Raji (cell line): ENCODE measurements around the gene VIL1.

Source experiments
- POLR2A ChIP-seq: IDR thresholded peaks from 2 replicates; pipeline ENCODE4 v1.6.1; 2011; ENCODE audit warnings: low read depth, low read length, control low read depth; ENCODE audit not compliant: insufficient read depth

VIL1 gene

DNA sequence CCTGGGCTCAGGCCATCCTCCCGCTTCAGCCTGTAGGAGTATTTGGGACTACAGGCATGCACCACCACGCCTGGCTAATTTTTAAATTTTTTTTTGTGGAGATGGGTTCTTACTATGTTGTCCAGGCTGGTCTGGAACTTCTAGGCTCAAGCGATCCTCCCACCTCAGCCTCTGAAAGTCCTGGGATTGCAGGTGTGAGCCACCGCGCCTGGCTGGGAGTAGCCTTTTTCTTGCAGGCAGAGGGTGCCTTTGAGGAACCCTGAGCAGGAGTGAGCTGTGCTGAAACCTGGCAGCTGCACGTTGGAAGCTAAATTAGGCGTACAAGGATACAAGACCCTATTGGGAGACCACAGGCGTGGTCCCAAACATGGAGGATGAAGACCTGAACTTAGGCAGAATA, 11.2 kb upstream of the VIL1 start:
- no peak for TF ChIP-seq POLR2A

DNA sequence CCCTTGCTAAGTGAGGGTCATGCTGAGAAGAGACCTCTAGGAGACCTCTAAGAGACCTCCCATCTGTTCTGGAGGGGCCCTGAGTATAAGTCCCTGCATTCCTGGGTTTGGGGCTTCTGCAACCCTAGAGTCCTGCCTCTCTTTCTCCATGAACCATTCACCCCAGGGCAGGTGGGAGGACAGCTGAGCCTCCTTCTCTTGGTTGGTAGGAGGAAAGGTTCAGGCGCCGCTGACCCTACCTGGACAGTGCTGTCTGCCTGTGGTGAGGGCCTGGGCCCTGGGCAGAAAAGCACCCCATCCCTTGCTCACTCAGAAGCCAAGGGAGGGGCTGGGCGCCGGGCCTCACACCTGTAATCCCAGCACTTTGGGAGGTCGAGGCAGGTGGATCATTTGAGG, 604 bp upstream of the VIL1 start:
- no peak for TF ChIP-seq POLR2A

DNA sequence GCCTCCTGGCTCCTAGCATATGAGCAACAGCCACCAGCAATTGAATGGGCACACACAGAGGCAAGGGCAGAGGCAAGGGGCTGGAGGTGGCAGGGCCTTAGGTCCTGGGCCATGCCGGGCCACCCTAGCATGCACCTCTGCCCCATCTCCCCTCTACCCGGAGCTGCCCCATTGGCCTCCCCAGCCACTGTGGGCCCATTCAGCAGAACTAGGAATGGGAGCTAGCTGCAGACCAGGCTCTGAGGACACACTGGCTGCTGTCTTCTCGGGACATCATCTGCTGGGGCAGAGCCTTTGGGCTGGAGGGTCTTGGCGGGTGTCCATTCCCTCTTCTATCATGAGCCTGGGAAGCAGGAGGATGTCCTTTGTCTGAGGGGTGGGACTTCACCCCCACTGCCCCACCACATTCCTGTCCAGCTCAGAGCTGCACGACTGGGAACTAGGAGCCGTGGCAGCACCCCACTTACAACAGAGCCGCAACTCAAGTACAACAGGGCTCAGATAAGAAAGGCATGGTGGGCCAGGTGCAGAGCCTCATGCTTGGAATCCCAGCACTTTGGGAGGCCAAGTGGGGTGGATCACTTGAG, 800 bp downstream of the VIL1 start:
- TF ChIP-seq POLR2A = no peak

DNA sequence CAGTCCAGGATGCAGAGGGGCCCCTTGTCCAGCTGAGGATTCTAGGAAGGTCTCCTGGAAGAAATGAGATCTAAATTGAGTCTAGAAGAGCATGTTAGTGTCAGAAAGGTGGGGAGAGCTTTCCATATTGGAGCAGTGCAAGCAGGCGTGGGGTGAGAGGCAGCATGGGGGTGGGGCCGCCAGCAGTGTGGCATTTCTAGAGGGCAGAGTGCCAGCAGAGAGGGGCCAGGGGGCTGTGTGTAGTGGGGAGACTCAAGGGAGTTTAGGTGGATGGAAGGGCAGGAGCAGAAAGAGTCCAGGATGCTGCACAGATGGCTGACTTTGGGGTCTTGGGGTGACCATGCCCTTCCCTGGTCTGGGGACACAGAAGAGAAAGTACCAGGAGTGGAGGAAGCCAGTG, 2.1 kb downstream of the VIL1 start:
- TF ChIP-seq POLR2A = no peak

DNA sequence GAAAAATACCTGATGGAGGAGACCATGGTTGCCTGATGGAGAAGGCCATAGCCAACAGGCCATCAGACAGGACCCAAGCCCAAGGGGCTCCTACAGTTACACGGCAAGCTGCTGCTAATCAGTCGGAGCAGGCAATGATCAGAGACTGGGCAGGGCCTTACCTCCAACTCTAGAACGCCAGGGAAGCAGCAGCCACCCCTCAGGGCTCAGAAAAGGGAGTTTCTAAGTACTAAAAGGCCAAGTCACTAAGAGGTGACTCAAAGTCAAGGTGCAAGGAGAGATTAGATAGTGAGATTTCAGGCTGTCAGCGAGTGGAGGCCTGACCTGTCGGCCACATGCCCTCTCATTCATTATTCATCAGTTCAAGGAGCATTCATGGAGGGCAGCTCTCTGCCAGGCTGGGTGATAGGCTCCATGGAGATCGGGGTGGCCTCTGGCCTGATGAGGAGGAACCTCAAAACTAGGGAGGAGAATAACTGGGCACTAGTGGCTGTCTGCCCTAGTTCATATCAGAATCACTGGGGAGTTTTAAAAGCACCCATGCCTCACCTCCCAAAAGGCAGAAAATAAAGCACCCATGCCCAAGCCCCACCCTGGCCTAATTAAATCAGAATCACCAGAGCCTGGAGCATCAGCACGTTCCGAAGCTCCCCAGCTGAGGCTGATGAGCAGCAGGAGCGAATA, 3.6 kb downstream of the VIL1 start:
- no peak for TF ChIP-seq POLR2A

DNA sequence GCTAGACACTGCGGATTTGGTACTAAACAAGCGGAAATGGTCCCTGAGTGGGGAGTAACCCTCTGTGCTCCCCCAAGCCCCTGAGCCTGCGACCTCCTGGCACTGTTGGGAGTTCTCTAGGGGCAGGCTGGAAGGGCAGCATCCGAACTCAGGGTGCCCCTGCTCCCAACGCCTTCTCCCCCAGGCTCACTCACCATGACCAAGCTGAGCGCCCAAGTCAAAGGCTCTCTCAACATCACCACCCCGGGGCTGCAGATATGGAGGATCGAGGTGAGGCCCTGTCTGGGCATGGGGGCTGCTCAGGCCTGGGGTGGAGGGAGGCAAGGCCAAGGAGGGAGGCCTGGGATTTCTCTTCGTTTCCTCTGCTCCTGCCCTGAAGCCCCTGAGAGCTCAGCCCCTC, 4.7 kb downstream of the VIL1 start:
- TF ChIP-seq POLR2A = no peak

DNA sequence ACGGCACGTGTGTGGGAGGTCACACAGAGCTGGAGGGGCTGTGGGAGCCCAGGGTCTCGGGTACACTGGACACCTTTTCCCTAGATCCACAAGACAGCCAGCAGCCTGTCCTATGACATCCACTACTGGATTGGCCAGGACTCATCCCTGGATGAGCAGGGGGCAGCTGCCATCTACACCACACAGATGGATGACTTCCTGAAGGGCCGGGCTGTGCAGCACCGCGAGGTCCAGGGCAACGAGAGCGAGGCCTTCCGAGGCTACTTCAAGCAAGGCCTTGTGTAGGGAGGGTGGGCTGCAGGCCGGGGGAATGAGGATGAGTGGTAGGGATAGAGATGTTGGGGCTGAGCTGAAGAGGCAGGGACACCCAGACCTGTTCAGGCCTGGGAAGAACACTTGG, 6.6 kb downstream of the VIL1 start:
- TF ChIP-seq POLR2A = no peak

DNA sequence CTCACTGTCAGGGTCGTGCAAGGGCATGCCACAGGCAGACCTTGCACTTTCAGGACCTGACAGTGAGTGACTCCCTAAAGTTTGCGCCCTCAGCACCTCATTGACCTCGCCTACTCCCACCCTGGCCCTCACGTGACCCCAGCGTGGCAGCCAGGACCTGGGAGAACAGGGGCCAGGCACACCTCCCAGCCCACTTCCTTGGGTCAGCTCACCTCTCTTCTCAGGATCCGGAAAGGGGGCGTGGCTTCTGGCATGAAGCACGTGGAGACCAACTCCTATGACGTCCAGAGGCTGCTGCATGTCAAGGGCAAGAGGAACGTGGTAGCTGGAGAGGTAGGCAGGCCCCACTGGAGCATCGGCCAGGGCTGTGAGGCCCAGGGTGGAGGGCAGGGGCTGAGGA, 8.8 kb downstream of the VIL1 start:
- no peak for TF ChIP-seq POLR2A

DNA sequence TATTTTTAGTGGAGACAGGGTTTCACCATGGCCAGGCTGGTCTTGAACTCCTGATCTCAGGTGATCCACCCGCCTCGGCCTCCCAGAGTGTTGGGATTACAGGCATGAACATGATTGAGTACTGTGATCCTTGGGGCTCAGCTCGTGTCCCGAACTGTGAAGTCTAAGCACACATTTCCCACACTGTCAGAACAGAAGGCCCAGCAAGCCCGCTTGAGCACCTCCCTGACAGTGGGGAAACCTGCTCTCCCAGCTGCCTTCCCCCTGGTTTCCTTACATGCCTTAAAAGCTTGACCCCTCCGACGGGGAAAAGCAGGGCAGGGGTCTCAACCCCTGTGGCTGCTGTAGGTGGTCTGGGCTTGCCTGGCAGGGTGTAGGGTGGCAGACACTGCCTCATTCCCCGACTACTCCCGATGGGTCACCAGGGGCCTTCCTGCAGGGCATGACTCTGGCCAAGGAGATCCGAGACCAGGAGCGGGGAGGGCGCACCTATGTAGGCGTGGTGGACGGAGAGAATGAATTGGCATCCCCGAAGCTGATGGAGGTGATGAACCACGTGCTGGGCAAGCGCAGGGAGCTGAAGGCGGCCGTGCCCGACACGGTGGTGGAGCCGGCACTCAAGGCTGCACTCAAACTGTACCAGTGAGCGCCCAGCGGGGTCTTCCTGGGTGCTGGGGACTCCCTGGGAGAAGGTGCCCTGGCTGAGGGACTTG, 10.1 kb downstream of the VIL1 start:
- no peak for TF ChIP-seq POLR2A

DNA sequence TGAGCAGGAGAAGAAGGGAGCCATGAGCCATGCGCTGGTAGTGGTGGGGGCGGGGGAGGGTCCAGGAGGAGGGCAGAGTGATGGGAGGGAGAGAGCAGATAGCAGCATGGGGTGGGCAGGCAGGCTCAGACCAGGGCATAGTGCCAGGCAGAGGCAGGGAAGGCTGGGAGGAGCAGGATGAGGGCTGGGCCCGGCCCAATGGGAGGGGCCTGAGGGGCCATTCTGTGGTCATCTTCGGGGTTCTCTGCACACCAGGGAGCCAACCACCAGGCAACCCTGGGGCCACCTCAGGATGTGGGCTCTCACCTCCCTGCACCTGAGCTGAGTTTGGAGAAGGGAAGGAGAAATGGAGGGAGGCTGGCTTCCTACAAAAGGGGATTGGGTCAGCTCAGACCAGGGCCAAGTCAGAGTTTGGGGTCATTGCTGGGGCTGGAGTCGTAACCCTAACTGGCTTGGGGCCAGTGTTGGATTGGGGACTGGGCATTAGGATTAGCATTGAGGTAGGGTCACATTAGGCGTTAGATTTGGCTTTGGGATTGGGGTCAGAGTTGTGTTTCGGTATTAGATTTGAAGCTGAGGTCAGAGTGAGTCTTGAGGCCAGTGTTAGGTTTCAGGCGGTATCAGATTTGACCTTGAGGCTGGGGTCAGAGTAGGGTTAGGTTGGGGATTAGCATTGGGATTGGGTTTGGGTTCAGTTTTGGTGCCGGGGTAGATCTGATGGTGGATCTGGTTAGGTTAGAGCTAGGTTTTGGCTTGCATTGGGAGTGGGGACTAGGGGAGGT, 11.2 kb downstream of the VIL1 start:
- TF ChIP-seq POLR2A = no peak

DNA sequence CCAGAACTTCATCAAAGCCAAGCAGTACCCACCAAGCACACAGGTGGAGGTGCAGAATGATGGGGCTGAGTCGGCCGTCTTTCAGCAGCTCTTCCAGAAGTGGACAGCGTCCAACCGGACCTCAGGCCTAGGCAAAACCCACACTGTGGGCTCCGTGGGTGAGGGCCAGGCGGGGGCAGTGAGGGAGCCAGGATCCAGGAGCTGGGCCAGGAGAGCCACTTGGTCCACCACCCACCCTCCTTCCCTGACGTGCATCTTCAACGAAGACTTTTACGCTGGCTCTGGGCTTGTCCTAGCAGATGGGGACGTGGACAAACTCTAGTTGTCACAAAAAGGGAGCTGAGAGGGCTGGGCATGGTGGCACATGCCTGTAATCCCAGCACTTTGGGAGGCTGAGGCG, 11.8 kb downstream of the VIL1 start:
- no peak for TF ChIP-seq POLR2A

DNA sequence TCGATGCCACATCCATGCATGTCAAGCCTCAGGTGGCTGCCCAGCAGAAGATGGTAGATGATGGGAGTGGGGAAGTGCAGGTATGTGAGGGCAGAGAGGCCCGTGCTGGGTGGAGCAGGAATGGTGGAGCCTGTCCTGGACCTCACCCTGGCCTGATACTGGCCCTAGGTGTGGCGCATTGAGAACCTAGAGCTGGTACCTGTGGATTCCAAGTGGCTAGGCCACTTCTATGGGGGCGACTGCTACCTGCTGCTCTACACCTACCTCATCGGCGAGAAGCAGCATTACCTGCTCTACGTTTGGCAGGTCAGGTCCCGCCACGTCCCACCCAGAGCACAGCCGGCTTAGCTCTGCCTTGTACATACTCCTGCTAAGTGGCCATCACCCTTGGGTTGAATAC, 13.0 kb downstream of the VIL1 start:
- TF ChIP-seq POLR2A = no peak

DNA sequence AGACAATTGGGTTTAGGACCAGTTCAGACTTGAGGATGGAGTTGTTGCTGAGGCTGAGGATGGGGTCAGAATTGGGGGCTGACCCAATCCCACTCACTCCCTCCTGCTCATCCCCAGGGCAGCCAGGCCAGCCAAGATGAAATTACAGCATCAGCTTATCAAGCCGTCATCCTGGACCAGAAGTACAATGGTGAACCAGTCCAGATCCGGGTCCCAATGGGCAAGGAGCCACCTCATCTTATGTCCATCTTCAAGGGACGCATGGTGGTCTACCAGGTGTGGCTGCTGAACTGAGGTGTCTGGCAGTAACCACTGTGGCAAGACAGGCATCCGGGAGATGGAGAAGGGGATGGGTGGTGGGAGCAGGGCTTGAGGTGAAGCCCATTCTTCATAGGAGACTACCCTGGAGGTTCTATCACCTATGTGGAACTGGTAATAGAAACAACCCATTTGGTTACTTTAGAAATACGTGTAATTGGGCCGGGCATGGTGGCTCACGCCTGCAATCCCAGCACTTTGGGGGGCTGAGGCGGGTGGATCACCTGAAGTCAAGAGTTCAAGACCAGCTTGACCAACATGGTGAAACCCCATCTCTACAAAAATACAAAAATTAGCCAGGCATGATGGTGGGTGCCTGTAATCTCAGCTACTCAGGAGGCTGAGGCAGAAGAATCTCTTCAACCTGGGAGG, 13.9 kb downstream of the VIL1 start:
- TF ChIP-seq POLR2A = no peak

DNA sequence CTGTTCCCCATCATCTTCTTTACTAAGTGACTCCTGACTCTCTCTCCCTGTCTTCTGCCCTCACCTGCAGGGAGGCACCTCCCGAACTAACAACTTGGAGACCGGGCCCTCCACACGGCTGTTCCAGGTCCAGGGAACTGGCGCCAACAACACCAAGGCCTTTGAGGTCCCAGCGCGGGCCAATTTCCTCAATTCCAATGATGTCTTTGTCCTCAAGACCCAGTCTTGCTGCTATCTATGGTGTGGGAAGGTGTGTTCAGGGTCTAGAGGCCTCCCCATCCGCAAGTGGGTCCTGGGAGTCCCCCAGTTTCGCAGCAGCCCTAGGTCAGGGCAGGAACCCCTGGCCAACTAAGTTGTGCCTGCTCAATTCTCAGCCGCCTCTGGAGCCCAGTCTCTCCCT, 15.5 kb downstream of the VIL1 start:
- no peak for TF ChIP-seq POLR2A
